ENCODE measurements around the gene PLAC1. TPM values are rescaled to one million over a fixed set of nuclear protein-coding genes. Genes with fewer than 3 reads are reported as not detected.

PLAC1 gene
- total and polyA plus RNA-seq, 3 donors from 2014 or later, result 0.81 to 3.0 (median 1.0) TPM

GRCh38 chrX:134569306-134569705 lies 89.0 kb downstream of the PLAC1 start:
- H3K27ac ChIP-seq, result no peak overlapping the region
- H3K9me3 ChIP-seq, result no peaks in the 10 kb centered on the region
- no peaks in the 10 kb centered on the region for H3K36me3 ChIP-seq (ENCODE audit: low read depth, missing control alignments)
- H3K4me3 ChIP-seq, result no peak overlapping the region
- no peak for DNase-seq
- H3K4me1 ChIP-seq, result no peaks in the 10 kb centered on the region
- intact Hi-C loops (cut with DNase I; ENCODE audit: low total_unique reads), result no loop called here
- TF ChIP-seq POLR2A (IDR thresholded peaks at IDR 0.05) (no peak), CTCF (IDR thresholded peaks at IDR 0.05) (no peak)
- WGBS, 2 donors, result 38 to 83% methylated on average over 2 to 3 of the region's 3 CpGs
- no peaks in the 10 kb centered on the region for H3K27me3 ChIP-seq

GRCh38 chrX:134568285-134569016 lies 89.8 kb downstream of the PLAC1 start:
- no peak for DNase-seq
- H3K9me3 ChIP-seq, result no peaks in the 10 kb centered on the region
- intact Hi-C loops (cut with DNase I; ENCODE audit: low total_unique reads), result no loop called here
- H3K4me3 ChIP-seq, result no peak overlapping the region
- no peaks in the 10 kb centered on the region for H3K27me3 ChIP-seq
- TF ChIP-seq CTCF (IDR thresholded peaks at IDR 0.05), result no peak
- TF ChIP-seq POLR2A (IDR thresholded peaks at IDR 0.05), result no peak
- H3K27ac ChIP-seq, result no peak overlapping the region
- H3K4me1 ChIP-seq, result no peaks in the 10 kb centered on the region
- 60 to 68% methylated on average over 8 of the region's 8 CpGs for WGBS, 2 donors
- H3K36me3 ChIP-seq (ENCODE audit: low read depth, missing control alignments), result no peaks in the 10 kb centered on the region

- no peak overlapping the region for H3K27ac ChIP-seq
- intact Hi-C loops (cut with DNase I; ENCODE audit: low total_unique reads), result no loop called here
- TF ChIP-seq CTCF (IDR thresholded peaks at IDR 0.05), result no peak
- no peaks in the 10 kb centered on the region for H3K36me3 ChIP-seq (ENCODE audit: low read depth, missing control alignments)
- no peaks in the 10 kb centered on the region for H3K9me3 ChIP-seq
- no peak for DNase-seq
- no peaks in the 10 kb centered on the region for H3K27me3 ChIP-seq
- WGBS, 2 donors, result 67 to 68% methylated on average over 5 of the region's 5 CpGs
- H3K4me3 ChIP-seq, result no peak overlapping the region
- H3K4me1 ChIP-seq, result no peaks in the 10 kb centered on the region
Measured at GRCh38 chrX:134566506-134566905, 91.8 kb downstream of the PLAC1 start.

GRCh38 chrX:134562002-134562401 lies 96.3 kb downstream of the PLAC1 start:
- no peaks in the 10 kb centered on the region for H3K9me3 ChIP-seq
- TF ChIP-seq POLR2A (IDR thresholded peaks at IDR 0.05), result no peak
- no peak for TF ChIP-seq CTCF (IDR thresholded peaks at IDR 0.05)
- no peak for DNase-seq
- no peaks in the 10 kb centered on the region for H3K27me3 ChIP-seq
- H3K36me3 ChIP-seq (ENCODE audit: low read depth, missing control alignments), result no peaks in the 10 kb centered on the region
- intact Hi-C loops (cut with DNase I; ENCODE audit: low total_unique reads), result no loop called here
- WGBS, 2 donors, result 74 to 86% methylated on average over 2 of the region's 2 CpGs
- no peaks in the 10 kb centered on the region for H3K4me1 ChIP-seq
- H3K4me3 ChIP-seq, result no peak overlapping the region
- no peak overlapping the region for H3K27ac ChIP-seq

GRCh38 chrX:134558133-134558532 lies 100.1 kb downstream of the PLAC1 start:
- Histone ChIP-seq H3K4me3 (no peak overlapping the region), H3K27me3 (no peaks in the 10 kb centered on the region), H3K9me3 (no peaks in the 10 kb centered on the region), H3K27ac (no peak overlapping the region), H3K36me3 (ENCODE audit: low read depth, missing control alignments) (no peaks in the 10 kb centered on the region), H3K4me1 (no peaks in the 10 kb centered on the region)
- TF ChIP-seq POLR2A (IDR thresholded peaks at IDR 0.05), result no peak
- no peak for TF ChIP-seq CTCF (IDR thresholded peaks at IDR 0.05)
- DNase-seq, result no peak
- intact Hi-C loops (cut with DNase I; ENCODE audit: low total_unique reads), result no loop called here
- WGBS, 2 donors, result 82 to 86% methylated on average over 4 of the region's 4 CpGs
